Mammary epithelial cell (primary cell): Measurements from ENCODE around the gene GPX1.

Source experiments
- CTCF ChIP-seq, 2 donors: IDR thresholded peaks in 1 of 2; conservative IDR thresholded peaks in 1 of 2; 2 replicates each; pipeline ENCODE4 v1.5.1; 2011 to 2012; ENCODE audit warnings: inconsistent platforms in 2 of 2, low read length in 2 of 2, mild to moderate bottlenecking in 2 of 2, control low read depth in 1 of 2, low read depth in 1 of 2; ENCODE audit not compliant: insufficient read depth in 1 of 2; ENCODE audit errors: extremely low read depth in 1 of 2
- EZH2 ChIP-seq: IDR thresholded peaks from 2 replicates; pipeline ENCODE4 v1.6.1; 2012; ENCODE audit warnings: low read length, inconsistent platforms, borderline replicate concordance

DNA sequence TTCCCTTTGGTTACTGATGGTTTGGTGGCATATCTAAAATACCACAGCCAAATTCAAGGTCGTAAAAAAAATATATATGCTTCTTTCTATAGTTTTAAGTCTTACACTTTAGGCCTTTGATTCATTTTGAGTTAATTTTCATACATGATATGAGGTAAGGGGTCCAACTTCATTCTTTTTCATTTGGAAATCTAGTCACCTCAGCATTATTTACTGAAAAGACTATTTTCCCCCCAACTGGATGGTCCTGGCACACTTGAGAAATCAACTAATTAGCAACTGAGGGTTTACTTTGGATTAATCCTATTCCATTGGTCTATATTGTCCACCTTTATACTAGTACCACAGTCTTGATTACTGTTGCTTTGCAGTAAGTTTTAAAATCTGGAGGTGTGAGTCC, 27.5 kb upstream of the GPX1 start:
- TF ChIP-seq CTCF (conservative IDR thresholded peaks at IDR 0.05 in 1 of 2, IDR thresholded peaks at IDR 0.05 in 1 of 2; ENCODE audit: extremely low read depth in 1 of 2, insufficient read depth in 1 of 2, low read depth in 1 of 2, low read length in 2 of 2) (no peak), EZH2 (no peak)
